ENCODE measurements around the gene YIF1A.

The YIF1A gene

GRCh38 chr11:66243782-66244535 is 45.0 kb downstream of the YIF1A start:
- DNase-seq (ENCODE audit: low spot score) = no peak

GRCh38 chr11:66242095-66242765 is 46.7 kb downstream of the YIF1A start:
- no peak for DNase-seq (ENCODE audit: low spot score)

GRCh38 chr11:66240781-66241136 is 48.2 kb downstream of the YIF1A start:
- DNase-seq (ENCODE audit: low spot score) = no peak

GRCh38 chr11:66239998-66240780 is 48.8 kb downstream of the YIF1A start:
- no peak for DNase-seq (ENCODE audit: low spot score)

- no peak for DNase-seq (ENCODE audit: low spot score)
Measured at GRCh38 chr11:66239511-66239910, 49.4 kb downstream of the YIF1A start.

GRCh38 chr11:66238786-66239413 is 50.0 kb downstream of the YIF1A start:
- DNase-seq (ENCODE audit: low spot score) = no peak

- DNase-seq (ENCODE audit: low spot score) = no peak
Measured at GRCh38 chr11:66237867-66238266, 51.1 kb downstream of the YIF1A start.

- no peak for DNase-seq (ENCODE audit: low spot score)
Measured at GRCh38 chr11:66235141-66235540, 53.8 kb downstream of the YIF1A start.

Measured in RKO (cell line).